CD4-positive, alpha-beta T cell treated with Interleukin-15 for 4 hours (primary cell): ENCODE results near the gene FAM120B.
"Not testable (repeated sequence)": the region's sequence is repeated elsewhere in the genome, so short reads cannot be mapped to it uniquely, and the experiment has no call there.

Experiments used
- DNase-seq: peaks from one replicate; pipeline ENCODE4 v3.0.0-alpha.2; 2020; ENCODE audit warnings: low spot score

FAM120B gene

DNA sequence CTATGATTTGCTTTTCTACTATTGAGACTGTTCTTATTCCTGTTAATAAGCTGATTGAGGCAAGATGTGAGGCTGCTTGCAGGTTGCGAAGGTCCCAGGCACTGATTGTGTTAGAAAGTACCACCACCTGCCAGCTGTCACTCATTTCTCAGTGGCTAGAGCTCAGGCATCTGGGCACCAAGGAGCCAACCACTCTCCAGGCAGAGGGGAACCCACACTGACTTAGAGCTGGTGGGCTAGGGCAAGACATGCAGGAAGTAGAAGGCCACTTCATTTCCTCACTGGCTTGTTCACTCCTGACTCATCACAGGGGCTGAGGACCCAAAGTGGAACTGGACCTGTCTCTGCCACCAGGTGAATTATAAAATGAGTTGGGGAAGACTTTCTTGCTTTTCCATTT lies 7.9 kb upstream of the FAM120B start:
- DNase-seq, result no peak

DNA sequence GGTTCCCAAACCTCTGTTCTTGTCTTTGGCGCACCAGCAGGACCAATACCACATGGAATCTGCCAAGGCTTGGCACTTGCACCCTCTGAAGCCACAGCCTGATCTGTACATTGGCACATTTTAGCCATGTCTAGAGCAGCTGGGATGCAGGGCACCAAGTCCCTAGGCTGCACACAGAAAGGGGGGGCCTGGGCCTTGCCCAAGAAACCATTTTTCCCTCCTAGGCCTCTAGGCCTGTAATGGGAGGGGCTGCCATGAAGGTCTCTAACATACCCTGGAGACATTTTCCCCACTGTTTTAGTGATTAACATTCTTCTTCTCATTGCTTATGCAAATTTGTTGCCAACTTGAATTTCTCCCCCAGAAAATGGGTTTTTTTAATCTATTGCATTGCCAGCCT lies 5.4 kb upstream of the FAM120B start:
- no peak for DNase-seq

DNA sequence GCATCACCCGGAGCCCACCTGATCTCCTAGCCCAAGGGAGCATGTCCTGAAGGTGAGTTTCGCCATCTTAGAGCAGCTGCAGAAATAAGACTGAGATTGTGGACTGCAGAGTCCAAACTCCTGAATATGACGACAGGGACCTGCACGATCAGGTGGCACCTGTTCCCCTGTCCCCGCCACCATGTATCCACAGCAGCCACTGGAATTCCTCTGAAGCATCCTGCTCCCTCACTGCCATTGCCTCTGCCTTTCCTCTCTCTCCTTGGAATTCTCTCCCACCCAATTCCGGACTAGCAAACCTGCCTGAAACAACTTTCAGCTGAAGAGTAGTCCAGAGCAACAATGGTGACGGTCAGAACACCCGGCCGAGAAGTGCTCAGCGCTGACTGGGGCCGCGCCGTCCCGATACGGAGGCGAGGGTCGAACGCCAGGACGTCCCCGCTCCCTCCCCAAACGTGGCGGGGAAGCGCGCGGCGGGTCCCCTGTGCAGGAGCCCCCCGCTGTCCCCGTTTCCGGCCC lies 694 bp upstream of the FAM120B start:
- DNase-seq, result no peak

DNA sequence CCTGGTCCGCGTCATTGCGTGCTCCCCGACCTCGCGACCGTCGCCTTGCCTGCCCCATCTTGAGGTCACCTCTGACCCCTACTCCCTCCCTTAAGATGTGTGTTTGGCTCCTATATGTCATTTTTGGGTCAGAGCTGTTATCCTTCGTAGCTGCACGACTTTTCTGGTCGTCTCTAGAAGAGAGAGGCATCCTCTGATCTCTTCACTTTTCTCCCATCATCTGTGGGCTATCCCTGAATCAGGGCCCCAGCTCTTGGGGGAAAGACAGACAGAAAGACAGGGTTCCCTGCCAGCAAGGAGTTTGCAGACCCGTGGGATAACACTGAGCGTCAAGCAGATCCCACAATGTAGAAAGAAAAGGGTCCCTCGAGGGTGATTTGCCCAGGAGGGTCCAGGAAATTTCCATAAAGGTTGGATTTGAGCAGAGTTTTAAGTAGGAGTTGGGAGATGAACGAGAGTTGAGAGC lies 555 bp downstream of the FAM120B start:
- DNase-seq, result no peak

DNA sequence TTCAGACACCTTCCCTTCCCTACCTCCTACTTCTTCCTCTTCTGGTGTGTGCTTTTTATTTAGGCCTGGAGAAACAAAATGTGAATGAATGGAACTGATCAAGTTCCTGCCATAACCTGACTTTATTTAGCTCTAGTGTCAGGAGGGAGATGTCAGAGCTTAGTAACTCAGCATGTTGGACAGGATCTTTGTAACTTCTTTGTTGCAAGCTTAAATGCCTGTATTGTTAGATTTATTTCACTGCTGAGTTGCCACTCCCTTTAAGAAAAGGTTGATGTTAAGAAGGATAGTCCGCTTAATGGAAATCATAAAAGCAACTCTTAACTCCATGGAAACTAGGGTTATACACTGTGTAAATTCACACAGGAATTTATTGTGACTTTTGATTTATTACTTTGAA lies 2.2 kb downstream of the FAM120B start:
- DNase-seq, result no peak

DNA sequence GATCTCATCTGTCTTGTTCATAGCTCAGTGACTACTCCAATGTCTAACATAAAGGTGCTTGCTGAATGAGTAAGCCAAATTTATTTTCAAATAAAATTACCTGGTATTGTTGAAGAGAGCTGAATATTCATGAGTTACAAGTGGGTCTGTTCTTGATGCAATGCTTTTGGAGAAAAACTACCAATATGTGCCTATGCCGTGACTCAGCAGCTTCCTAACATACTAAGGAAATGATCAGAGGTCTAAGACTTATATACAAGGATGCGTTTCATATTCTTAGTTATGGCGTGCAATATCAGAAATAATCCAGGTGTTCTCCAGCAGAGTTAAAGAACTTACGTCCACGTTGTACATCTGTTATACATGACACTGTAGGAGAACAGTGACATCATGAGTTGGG lies 5.1 kb downstream of the FAM120B start:
- no peak for DNase-seq

DNA sequence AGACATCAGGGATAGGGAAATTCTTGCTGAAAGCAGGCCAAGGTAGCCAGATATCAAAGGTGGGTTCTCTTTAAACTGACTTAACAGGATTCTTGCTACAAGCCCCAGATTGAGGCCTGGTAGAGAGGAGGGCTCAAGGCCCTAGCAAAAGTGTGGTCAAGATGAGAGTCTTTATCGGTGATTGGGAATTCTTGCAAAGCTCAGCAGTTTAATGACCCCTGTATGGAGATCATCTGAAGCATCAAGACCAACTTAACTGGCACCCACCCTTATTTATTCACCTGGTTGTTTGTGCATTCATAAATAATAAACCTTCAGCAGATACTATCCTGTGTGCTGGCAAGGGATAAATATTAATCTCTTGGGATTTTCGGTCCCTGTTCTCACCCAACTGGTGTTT lies 6.3 kb downstream of the FAM120B start:
- no peak for DNase-seq

DNA sequence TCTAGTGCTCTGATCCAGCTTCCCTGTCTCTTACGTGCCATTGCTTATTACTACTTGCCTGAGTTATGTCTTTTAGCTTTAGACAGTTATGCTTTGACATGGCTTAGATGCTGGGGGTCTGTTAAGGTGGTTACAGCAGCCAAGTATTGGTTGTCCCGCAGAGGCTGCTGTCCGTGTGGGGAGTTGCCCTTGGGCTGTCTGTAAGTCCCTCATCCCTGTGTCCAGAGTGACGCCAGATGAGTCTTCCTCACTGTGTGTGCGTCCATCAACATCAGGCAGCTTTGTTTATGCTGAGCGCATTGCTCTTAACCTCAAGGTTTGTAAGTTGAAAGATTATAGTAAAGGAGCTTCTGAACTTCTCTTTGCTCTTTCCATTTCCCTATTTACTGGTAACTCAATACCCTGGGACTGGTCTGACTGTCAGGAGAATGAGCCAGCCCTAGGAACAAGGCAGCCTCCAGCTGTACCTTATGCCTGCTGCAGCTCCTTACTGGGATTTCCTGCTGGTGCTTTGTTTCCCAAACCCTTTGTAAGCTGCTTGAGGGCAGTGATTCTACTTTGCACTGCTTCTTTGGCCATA lies 7.2 kb downstream of the FAM120B start:
- DNase-seq, result no peak

DNA sequence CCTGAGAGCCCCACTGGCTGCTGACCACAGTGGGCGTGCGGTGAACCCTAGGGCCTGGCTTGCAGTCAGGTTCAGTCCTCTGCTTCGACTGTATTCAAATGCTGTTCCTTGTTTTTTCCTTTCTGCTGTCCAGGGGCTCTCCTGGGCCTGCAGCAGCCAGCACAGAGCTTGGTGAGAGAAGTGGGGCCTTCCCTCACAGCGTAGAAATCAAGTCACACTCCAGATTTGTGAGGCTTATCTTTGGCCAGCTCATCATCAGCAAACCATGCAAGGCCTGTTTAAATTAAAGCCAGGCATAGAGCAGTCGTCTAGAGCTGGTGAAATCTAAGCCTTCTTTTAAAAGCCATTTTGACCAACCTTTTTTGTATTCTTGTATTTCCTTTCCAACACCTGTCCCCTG lies 8.4 kb downstream of the FAM120B start:
- DNase-seq, result no peak

DNA sequence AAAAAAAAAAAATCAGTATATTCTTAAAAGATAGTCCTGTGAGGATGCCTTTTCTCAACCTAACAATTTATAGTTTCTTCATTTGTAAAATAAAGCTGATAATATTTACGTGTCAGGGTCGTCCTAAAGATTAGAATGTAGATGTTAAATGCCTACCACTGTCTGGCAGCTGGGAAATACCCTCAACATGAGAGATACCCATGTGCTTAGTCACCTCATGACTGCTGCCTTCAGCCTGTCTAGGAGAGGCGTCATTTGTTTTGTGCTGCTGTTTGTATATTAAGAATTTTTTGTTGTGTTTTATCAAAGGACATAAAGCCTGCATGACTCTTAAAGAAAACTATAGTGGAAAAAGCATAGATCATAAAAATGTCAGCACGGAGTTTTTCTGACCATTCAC lies 9.5 kb downstream of the FAM120B start:
- DNase-seq, result peak; percentile 24

DNA sequence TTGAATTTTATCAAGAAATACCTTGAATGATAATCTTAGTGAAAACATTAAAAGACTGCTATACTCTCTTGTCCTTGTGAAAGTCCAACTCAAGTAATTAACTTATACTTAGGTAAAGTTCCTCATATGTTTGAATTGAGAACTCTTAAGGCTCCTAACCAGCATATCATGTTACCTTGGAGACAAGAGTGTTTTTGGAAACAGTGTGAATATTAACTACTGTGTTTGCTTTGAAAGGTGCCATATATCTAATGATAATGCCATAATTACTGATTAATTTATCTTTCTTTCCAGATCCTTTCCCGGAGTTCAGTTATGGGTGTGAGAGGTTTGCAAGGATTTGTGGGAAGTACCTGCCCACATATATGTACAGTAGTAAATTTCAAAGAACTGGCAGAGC lies 10.5 kb downstream of the FAM120B start:
- no peak for DNase-seq

DNA sequence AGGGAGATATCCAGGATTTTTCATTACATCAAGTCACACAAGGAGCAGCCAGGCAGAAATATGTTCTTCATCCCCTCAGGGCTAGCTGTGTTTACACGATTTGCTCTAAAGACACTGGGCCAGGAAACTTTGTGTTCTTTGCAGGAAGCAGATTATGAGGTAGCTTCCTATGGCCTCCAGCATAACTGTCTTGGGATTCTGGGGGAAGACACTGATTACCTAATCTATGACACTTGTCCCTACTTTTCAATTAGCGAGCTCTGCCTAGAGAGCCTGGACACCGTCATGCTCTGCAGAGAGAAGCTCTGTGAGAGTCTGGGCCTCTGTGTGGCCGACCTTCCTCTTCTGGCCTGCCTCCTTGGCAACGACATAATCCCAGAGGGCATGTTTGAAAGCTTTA lies 11.2 kb downstream of the FAM120B start:
- no peak for DNase-seq

DNA sequence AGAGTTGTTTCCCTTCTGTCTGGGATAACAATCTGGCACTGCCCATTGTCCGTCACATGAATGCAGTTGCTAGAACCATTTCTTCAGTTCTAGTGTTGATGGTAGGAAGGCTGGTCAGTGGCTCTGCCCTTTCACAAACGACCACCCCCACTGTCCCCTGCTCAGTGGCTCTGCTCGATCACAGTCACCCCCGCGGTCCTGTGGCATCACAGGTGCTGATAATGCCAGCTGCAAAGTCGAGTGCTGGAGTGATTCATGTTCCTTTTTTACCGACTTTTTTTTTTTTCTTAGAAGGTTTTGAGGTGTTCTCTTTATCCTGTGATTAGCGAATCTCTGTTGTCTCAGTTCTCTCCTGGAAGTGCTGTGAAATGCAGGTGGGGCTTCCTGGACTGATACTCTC lies 22.8 kb downstream of the FAM120B start:
- no peak for DNase-seq

DNA sequence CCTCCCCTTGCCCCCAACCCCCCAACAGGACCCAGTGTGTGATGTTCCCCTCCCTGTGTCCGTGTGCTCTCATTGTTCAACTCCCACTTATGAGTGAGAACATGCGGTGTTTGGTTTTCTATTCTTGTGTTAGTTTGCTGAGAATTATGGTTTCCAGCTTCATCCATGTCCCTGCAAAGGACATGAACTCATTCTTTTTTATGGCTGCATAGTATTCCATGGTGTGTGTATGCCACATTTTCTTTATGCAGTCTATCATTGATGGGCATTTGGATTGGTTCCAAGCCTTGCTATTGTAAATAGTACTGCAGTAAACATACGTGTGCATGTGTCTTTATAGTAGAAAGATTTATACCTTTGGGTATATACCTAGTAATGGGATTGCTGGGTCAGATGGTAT lies 28.6 kb downstream of the FAM120B start:
- not testable (repeated sequence) for DNase-seq

DNA sequence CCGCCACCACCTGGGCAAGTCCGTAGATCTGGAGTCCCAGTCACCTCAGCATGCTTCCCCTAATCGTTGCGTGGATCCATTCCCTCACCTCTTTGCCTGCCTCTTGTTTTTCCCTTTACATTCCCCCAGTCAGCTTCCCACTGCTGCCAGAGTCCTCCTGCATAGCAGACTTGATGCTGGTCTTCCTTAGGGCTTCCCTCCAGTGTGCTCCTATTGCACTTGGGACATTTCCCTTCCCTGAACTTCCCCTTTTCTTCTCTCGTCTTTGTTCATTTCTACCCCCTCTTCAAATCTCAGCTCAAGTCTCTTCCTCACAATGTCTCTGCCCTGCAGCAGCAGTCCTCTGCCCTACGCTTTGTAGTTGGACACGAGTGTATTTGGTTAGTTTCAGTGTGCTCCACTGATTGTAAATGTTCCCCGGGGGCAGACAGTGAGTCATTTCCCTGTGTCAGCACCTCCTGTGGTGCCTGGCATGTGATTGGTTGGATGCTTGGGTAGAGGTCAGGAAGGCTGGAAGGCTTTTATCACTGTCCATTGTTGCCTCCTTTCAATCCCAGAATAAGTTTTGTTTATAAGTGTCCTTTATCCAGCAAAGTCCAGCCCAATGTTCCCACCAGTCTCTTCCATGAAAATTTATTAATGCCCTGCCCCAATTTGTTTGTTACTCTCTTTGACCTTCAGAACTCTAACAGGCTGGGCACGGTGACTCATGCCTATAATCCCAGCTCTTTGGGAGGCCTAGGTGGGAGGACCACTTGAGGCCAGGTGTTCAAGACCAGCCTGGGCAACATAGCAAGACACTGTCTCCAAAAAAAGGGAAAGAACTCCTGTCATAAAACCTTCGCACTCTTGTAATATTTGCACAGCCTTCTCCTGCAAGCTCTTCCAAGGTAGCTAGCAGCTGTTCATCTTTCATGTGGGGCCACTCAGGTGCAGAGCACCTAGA lies 38.3 kb downstream of the FAM120B start:
- no peak for DNase-seq

DNA sequence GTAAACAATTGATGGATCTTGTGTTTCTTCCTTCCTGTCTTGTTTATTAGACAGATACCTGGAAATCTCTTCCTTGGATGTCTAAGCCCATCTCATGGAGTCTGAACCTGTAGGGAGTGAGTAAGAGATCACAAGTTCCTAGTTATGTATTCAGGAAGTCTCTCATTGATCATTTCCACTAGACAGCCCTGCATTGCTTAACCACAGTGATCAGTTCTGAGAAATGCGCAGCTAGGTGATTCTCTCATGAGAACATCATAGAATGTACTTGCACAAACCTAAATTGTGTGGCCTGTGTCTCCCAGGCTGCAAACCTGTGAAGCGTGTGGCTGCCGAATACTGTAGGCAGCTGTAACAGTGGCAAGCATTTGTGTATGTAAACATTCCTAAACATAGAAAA lies 39.1 kb downstream of the FAM120B start:
- DNase-seq, result no peak

DNA sequence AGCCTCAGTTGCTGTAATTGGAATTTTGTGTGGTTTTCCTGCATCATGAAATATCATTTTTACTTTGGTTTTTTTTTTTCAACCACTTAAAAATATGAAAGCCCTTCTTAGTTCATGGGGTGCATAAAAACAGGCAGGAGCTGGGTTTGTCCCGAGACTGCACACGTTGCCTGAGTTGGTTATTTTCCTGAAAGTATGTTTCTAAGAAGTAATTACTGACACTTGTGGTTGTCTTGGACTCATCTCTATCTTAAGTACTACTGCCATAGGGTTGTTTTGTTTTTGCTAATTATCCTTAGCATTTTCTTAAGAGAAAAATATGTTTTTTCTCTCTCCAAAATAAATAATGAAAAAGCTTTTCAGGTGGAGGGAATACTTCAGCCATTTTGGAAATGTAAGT lies 40.1 kb downstream of the FAM120B start:
- DNase-seq, result no peak

DNA sequence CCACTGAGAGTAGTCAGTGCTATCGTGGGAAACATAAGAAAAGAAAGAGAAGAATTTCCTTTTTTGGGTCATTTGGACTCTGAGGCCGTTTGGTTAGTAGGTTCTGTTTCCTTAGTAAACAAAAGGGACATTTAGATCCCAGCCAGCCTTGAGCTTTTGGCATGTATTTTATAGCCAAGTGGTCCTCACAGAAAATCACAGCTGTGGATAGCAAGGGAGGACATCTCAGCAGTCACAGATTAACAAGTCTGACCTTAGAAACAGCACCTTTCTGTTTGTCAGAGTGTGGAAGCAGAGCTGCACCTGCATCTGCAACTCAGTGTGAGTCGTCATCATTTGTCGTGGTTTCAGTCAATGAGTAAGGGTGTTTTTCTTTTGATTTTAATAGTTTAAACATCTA lies 40.5 kb downstream of the FAM120B start:
- no peak for DNase-seq

DNA sequence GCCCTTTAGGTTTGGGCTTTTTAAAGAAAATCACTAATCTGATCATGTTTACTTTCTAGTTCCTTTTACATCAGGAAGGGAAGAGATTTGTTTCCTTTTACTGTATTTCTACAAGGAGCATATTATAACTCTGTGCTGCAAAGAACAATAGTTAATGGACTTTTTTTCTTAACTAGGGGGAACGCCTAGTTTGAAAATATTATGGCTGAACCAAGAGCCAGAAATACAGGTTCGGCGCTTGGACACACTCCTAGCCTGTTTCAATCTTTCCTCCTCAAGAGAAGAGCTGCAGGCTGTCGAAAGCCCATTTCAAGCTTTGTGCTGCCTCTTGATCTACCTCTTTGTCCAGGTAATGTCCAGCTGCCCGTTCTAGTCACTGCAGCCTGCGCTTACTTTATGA lies 41.4 kb downstream of the FAM120B start:
- no peak for DNase-seq

DNA sequence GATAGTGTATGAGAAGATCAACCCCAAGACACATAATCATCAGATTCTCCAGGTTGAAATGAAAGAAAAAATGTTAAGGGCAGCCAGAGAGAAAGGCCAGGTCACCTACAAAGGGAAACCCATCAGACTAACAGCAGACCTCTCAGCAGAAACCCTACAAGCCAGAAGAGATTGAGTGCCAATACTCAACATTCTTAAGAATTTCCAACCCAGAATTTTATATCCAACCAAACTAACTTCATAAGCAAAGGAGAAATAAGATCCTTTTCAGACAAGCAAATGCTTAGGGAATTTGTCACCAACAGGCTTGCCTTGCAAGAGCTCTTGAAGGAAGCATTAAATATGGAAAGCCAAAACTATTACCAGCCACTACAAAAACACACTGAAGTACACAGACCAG lies 44.9 kb downstream of the FAM120B start:
- DNase-seq, result not testable (repeated sequence)

DNA sequence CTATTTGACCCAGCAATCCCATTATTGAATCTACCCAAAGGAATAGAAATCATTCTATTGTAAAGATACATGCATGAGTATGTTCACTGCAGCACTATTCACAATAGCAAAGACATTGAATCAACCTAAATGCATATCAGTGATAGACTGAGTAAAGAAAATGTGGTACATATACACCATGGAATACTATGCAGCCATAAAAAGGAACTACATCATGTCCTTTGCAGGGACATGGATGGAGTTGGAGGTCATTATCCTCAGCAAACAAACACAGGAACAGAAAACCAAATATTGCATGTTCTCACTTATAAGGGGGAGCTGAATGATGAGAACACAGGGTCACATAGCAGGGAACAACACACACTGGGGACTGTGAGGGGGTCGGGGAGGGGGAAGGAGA lies 48.6 kb downstream of the FAM120B start:
- DNase-seq, result not testable (repeated sequence)

DNA sequence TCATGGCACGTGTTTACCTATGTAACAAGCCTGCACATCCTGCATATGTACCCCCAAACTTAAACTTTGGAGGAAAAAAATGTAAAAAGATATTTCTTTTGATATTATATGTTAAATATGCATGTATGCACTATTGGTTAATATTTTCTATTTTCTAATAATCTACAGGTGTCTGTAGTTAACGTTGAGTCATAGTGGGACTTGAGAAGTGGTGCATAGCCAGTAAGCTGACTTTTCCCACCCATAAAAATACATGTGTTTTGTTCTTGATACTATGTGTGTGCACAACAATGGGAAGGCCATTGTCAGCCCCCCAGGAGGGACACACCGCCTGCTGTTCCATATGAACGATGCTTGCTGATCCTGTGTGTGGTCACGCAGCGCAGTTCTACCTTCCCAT lies 49.1 kb downstream of the FAM120B start:
- DNase-seq, result no peak

DNA sequence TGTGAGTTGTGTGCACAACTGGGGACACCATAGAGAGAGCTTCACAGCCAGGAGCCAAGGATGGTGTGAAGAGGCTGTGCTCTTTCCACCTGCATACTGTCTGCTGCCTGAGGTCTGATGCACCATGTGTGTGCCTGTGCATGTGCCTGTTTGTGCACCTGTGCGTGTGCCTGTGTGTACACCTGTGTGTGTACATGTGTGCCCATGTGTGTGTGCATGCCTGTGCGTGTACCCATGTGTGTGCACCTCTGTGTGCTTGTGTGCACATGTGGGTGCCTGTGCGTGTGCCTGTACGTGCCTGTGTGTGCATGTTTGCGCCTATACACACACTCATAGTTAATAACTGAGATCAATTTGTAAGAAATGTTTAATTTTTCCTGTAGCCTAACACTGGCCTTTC lies 51.3 kb downstream of the FAM120B start:
- DNase-seq, result no peak
